GM12878 (cell line): ENCODE measurements around the gene FCER1G.
A peak's percentile ranks its signal among the peaks of the same experiment; 100 is the strongest.

Experiments used
- BCL11A ChIP-seq: IDR thresholded peaks from 2 replicates; pipeline ENCODE4 v1.6.1; 2011; ENCODE audit warnings: low read depth, low read length
- FOS ChIP-seq: IDR thresholded peaks from 3 replicates; pipeline ENCODE4 v1.6.1; 2011; ENCODE audit warnings: borderline replicate concordance; ENCODE audit not compliant: insufficient read length; ENCODE audit errors: extremely low read depth
- RFX5 ChIP-seq: IDR thresholded peaks from 2 replicates; pipeline ENCODE4 v1.6.1; 2011; ENCODE audit warnings: low read depth, low read length, improper control_type of control experiment
- ZBED1 ChIP-seq: IDR thresholded peaks from 2 replicates; pipeline ENCODE4 v1.6.1; 2016; ENCODE audit warnings: borderline replicate concordance

DNA sequence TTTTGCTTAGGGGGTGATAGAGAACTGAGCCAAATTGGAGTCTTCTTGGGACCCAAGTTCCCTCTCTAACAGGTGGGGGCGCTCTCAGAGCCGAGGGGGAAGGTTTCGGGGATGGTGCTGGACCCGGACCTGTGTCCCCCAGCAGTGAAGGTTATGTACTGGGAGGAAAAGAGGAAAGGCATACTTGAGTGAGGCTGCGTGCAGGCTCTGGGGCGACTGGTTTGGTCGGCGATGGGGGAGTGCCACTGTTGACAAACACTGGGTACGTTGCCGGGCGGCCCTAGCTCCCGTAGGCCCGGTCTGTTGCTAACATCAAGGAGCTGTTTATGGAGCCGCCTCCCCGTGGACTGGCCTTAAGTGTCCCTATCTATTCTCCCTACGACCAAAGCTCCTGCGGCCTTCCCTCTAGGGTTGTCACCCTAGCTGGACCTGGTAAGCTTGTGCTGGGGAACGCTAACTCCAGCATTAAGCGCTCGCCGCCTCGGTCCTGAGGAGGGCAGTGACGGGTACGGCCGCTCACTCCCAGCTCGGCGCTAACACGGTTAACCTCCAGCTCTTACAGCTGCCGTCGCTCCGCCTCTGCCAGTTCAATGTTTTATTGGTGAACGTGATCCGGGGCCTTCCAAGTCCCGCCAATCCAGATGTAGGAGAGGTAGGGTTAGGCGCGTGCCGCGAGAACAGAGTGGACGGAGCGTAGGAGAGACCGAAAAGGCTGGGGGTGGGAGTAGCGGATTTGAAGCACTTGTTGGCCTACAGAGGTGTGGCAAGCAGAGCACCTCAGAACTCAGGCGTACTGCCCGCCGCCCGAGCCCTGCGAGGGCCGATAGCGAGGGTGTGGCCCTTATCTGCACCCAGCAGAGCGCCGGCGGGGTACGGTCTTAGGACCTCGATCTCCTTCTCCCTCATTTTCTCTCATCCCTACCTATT lies 49.1 kb upstream of the FCER1G start, which contains the start of gene PPOX:
- TF ChIP-seq RFX5 (0 out of 2 replicates have a peak, but pooled peaks have one; percentile 61), BCL11A (no peak), ZBED1 (no peak; the same call in 1 of the 2 replicates), FOS (peak; percentile 22)
